HG02885 (cell line): ENCODE data around the gene PTH.

ENCODE experiments used
- ATAC-seq: cut with Tn5 transposase; IDR thresholded peaks from one replicate; pipeline ENCODE4 v1.9.1; 2021; ENCODE audit warnings: mild to moderate bottlenecking; ENCODE audit not compliant: unreplicated experiment, poor library complexity

Gene PTH

GRCh38 chr11:13495929-13496328, at the start of gene PTH:
TSS of gene PTH (minus strand) at chr11:13495997. CDS start at chr11:13492855, 3,142 bp downstream.
- no peak for ATAC-seq

- no peak for ATAC-seq
Observed at GRCh38 chr11:13538044-13538443, 42.2 kb upstream of the PTH start.

- no peak for ATAC-seq
Observed at GRCh38 chr11:13535819-13536218, 40.0 kb upstream of the PTH start.

GRCh38 chr11:13534358-13534757, 38.6 kb upstream of the PTH start:
- no peak for ATAC-seq

- ATAC-seq, result no peak
Observed at GRCh38 chr11:13525257-13525656, 29.5 kb upstream of the PTH start.

GRCh38 chr11:13503393-13503792, 7.6 kb upstream of the PTH start:
- no peak for ATAC-seq

- no peak for ATAC-seq
Observed at GRCh38 chr11:13502492-13502891, 6.7 kb upstream of the PTH start.

GRCh38 chr11:13494051-13494450, 1.7 kb downstream of the PTH start:
- ATAC-seq, result no peak

GRCh38 chr11:13487661-13488030, 8.2 kb downstream of the PTH start:
- no peak for ATAC-seq

- peak; percentile 41 for ATAC-seq
Observed at GRCh38 chr11:13486926-13487660, 8.7 kb downstream of the PTH start.

- ATAC-seq, result no peak
Observed at GRCh38 chr11:13480198-13480597, 15.6 kb downstream of the PTH start.

- ATAC-seq, result no peak
Observed at GRCh38 chr11:13479688-13480087, 16.1 kb downstream of the PTH start.

- ATAC-seq, result no peak
Observed at GRCh38 chr11:13475091-13475490, 20.7 kb downstream of the PTH start.

- no peak for ATAC-seq
Observed at GRCh38 chr11:13473013-13473722, 22.6 kb downstream of the PTH start.

- ATAC-seq, result no peak
Observed at GRCh38 chr11:13468750-13469149, 27.0 kb downstream of the PTH start.

GRCh38 chr11:13465909-13466371, 29.9 kb downstream of the PTH start:
- ATAC-seq, result no peak

GRCh38 chr11:13463779-13464290, 32.0 kb downstream of the PTH start:
- no peak for ATAC-seq

- ATAC-seq, result peak; percentile 96
Observed at GRCh38 chr11:13462901-13463778, 32.7 kb downstream of the PTH start, which contains the start of gene BTBD10. TSS of gene BTBD10 (minus strand) at chr11:13463222. CDS start at chr11:13445124, 18,098 bp downstream.

- peak; percentile 46 for ATAC-seq
Observed at GRCh38 chr11:13462311-13462900, 33.4 kb downstream of the PTH start.

- ATAC-seq, result no peak
Observed at GRCh38 chr11:13461291-13461690, 34.5 kb downstream of the PTH start.
